ENCODE measurements around the gene TNIP2. TPM values are rescaled to one million over a fixed set of nuclear protein-coding genes. Genes with fewer than 3 reads are reported as not detected.

TNIP2 gene
- total and polyA plus RNA-seq, 2 donors (not counting 3 experiments of a cell fraction or from before 2014, with no cell fraction given): 37.7 to 52.1 TPM

DNA sequence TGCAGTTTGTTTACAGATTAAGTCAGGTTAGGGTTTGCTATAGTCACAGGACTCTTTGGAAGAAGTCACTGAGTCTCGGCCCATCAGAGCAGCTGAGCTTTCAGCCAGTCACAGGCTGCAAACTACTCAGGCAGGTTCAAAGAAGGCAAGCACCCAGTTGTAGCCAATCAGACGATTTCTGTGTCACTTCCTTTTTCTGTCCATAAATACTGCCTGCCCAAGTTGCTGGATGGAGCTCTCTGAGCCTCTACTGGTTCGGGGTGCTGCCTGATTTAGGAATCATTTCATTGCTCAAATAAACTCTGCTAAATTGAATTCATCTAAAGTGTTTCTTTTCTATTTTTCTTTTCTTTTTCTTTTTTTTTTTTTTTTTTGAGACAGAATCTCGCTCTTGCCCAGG is 29.5 kb upstream of the TNIP2 start:
- H3K36me3 ChIP-seq (ENCODE audit: control insufficient read depth in 2 of 2, extremely low read depth in 1 of 2, insufficient read depth in 2 of 2, low read length in 2 of 2): no peaks in the 10 kb centered on the region
- no peak overlapping the region for H3K27ac ChIP-seq (ENCODE audit: insufficient read depth, low read depth, low read length)
- DNase-seq (ENCODE audit: low read depth, low spot score): no peak
- no peaks in the 10 kb centered on the region for H3K79me2 ChIP-seq (ENCODE audit: control insufficient read depth, insufficient read depth, low read length)
- H3K9me3 ChIP-seq (replicated peaks; ENCODE audit: control insufficient read depth, insufficient read depth, low read length): no peaks in the 10 kb centered on the region
- no TSS peak for BruUV-seq (replicated peaks)
- TF ChIP-seq FOS (IDR thresholded peaks at IDR 0.05; ENCODE audit: borderline replicate concordance, insufficient read depth, low read length) (no peak), EZH2 (IDR thresholded peaks at IDR 0.05; ENCODE audit: borderline replicate concordance, low read depth, low read length, severe bottlenecking) (no peak), MYC (IDR thresholded peaks at IDR 0.05; ENCODE audit: low read depth, low read length) (no peak), POLR2A (IDR thresholded peaks at IDR 0.05; ENCODE audit: low read depth, low read length) (no peak), JUN (IDR thresholded peaks at IDR 0.05; ENCODE audit: borderline replicate concordance, insufficient read depth, insufficient read length, low read depth) (no peak), POLR2AphosphoS5 (IDR thresholded peaks at IDR 0.05; ENCODE audit: insufficient read depth, low read depth, low read length) (no peak), GATA2 (IDR thresholded peaks at IDR 0.05; ENCODE audit: insufficient read depth, insufficient read length, low read depth, low read length) (no peak)
- TF ChIP-seq, protein P1, sequence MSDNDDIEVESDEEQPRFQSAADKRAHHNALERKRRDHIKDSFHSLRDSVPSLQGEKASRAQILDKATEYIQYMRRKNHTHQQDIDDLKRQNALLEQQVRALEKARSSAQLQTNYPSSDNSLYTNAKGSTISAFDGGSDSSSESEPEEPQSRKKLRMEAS (IDR thresholded peaks at IDR 0.05; ENCODE audit: insufficient read depth, insufficient read length): no peak
- TF ChIP-seq, protein P2, sequence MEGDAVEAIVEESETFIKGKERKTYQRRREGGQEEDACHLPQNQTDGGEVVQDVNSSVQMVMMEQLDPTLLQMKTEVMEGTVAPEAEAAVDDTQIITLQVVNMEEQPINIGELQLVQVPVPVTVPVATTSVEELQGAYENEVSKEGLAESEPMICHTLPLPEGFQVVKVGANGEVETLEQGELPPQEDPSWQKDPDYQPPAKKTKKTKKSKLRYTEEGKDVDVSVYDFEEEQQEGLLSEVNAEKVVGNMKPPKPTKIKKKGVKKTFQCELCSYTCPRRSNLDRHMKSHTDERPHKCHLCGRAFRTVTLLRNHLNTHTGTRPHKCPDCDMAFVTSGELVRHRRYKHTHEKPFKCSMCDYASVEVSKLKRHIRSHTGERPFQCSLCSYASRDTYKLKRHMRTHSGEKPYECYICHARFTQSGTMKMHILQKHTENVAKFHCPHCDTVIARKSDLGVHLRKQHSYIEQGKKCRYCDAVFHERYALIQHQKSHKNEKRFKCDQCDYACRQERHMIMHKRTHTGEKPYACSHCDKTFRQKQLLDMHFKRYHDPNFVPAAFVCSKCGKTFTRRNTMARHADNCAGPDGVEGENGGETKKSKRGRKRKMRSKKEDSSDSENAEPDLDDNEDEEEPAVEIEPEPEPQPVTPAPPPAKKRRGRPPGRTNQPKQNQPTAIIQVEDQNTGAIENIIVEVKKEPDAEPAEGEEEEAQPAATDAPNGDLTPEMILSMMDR (IDR thresholded peaks at IDR 0.05; ENCODE audit: extremely low read depth in 1 of 2, insufficient read depth in 1 of 2, low read depth in 1 of 2, low read length in 2 of 2): no peak
- CTCF ChIA-PET: interaction anchor here (2.0 kb wide), 1 partner anchor 21 kb away, joined by 5 read pairs; no protein-coding TSS in a partner anchor
- H3K9ac ChIP-seq (replicated peaks; ENCODE audit: extremely low read depth, insufficient read depth, low read length): no peak overlapping the region
- no peak overlapping the region for H3K4me3 ChIP-seq (replicated peaks in 1 of 3; ENCODE audit: insufficient read depth in 1 of 3, low read depth in 1 of 3, low read length in 3 of 3)
- intact Hi-C loops (cut with micrococcal nuclease) (no loop called here), dilution Hi-C loops (cut with MboI; ENCODE audit: extremely low pct_ligation_motif_present, low sequenced_read_pairs) (no loop called here)
- H2AFZ ChIP-seq (ENCODE audit: low read depth, low read length): no peak overlapping the region
- H4K20me1 ChIP-seq (replicated peaks; ENCODE audit: control insufficient read depth, extremely low read depth, insufficient read depth, low read length): no peaks in the 10 kb centered on the region
- POLR2A ChIA-PET: no interaction called here
- H3K27me3 ChIP-seq (ENCODE audit: control insufficient read depth in 2 of 2, insufficient read depth in 2 of 2, low read length in 2 of 2): peaks cover 10 to 14% of the 10 kb centered on the region in 2 experiments
- H3K9me1 ChIP-seq (replicated peaks; ENCODE audit: control insufficient read depth, extremely low read depth, insufficient read depth, low read length): no peaks in the 10 kb centered on the region
- H3K4me1 ChIP-seq (ENCODE audit: control insufficient read depth, extremely low read depth, insufficient read depth, low read length): no peaks in the 10 kb centered on the region
- peak; percentile 67 for FAIRE-seq
- H3K4me2 ChIP-seq (ENCODE audit: insufficient read depth, low read length): no peak overlapping the region

Data from endothelial cell of umbilical vein (primary cell).